Large intestine (tissue), 3 donors: ENCODE measurements around the gene SEPSECS. TPM values are rescaled to one million over a fixed set of nuclear protein-coding genes. Genes with fewer than 3 reads are reported as not detected.

Experiments
- DNase-seq, 2 donors: peaks; one replicate each; pipeline versions ENCODE4 v3.0.0 to v3.0.0-alpha.2; 2013
- H3K27ac ChIP-seq: one replicate; pipeline ENCODE4 v1.5.1; 2013; ENCODE audit warnings: low read length
- H3K27me3 ChIP-seq: 2 replicates; pipeline ENCODE4 v1.6.1; 2013; ENCODE audit warnings: low read length; ENCODE audit not compliant: control insufficient read depth, insufficient read depth
- H3K36me3 ChIP-seq: 2 replicates; pipeline ENCODE4 v1.6.1; 2013; ENCODE audit warnings: low read length; ENCODE audit not compliant: control insufficient read depth, insufficient read depth
- H3K4me1 ChIP-seq: one replicate; pipeline ENCODE4 v1.6.1; 2013; ENCODE audit warnings: low read length; ENCODE audit not compliant: control insufficient read depth, insufficient read depth
- H3K4me3 ChIP-seq: one replicate; pipeline ENCODE4 v1.5.1; 2013; ENCODE audit warnings: low read length
- H3K9me3 ChIP-seq: one replicate; pipeline ENCODE4 v1.6.1; 2013; ENCODE audit warnings: mild to moderate bottlenecking, low read depth, low read length, moderate library complexity; ENCODE audit not compliant: control insufficient read depth
- WGBS: methylation state at CpG from one replicate; pipeline ENCODE4 v1.1.5; 2013; ENCODE audit warnings: low lambda C conversion rate; ENCODE audit not compliant: insufficient coverage; 5-methylcytosine and 5-hydroxymethylcytosine counted together
- polyA plus RNA-seq: library from polyadenylated mRNA; unstranded; fragments of 120-200 nt; gene quantifications from one replicate; pipeline ENCODE4 v1.2.1, GENCODE V29; 2013

SEPSECS gene
- polyA plus RNA-seq, 1 donor: 18.6 TPM

DNA sequence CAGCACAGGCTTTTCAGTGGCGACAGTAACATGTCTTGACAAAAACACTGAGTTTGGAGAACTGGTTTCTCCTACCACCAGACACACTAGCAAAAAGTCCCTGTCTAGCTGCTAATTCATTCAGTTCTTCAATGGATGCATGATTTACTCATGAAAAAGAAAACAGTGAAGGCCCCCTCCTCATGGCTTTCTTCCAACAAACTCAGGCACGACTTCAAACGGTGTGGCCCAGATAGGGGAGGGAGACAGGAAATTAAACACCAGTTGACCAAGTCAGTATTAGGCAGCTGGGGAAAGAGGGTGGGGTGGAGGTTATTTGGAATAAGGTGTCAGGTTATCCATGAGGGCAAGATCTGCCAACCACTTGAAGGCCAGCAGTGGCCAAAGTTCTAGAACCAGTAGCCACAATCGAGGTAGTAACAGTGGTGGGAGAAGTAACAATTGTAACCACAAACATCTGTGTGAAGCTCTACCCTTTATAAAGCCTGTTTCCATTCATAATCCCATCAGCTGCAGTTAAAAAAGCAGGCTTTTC lies 60.2 kb downstream of the SEPSECS start:
- Histone ChIP-seq H3K27ac (no peak overlapping the region), H3K4me3 (no peak overlapping the region), H3K36me3 (no peaks in the 10 kb centered on the region), H3K9me3 (no peaks in the 10 kb centered on the region), H3K27me3 (no peaks in the 10 kb centered on the region), H3K4me1 (no peaks in the 10 kb centered on the region)
- WGBS: no CpG with 5 or more reads among the region's 4 CpGs
- no peak for DNase-seq

DNA sequence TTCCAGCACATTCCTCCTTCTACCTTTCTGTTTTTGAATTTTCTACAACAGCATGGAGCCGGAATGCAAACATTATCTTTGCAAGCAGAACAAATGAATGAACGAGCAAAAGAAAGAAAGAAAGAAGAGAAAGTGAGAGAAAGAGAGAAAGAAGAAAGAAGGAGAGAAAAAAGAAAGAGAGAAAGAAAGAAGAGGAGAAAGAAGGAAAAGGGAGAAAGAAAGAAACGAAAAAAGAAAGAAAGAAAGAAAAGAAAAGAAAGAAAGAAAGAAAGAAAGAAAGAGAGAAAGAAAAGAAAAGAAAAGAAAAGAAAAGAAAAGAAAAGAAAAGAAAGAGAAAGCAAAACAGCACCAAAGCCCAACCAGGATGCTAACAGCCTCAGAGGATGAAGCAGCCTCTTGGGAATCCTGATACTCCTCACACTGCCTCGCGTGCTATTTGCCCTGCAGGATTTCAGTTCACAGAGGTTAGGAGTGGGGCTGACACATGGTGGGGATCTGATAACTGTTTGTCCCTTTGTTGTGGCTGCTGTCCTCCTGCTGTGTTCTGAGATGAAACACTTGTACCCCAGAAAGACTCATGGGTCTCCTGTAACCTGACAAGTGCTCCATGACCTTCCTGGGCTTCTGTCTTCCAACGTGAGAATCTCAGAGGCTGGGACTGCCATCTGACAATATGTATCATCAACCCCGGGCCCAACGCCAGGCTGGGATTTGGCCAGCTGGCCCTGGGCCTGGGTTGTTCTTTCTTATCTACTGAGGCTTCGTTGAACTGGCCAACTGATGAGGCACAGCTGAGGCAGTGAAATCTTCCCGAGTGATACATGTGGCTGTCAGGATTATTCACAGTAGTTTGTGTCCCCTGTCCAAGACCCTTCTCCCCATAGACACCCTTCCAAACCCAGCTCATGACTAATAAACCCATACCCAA lies 61.0 kb downstream of the SEPSECS start:
- DNase-seq: no peak
- Histone ChIP-seq H3K36me3 (no peaks in the 10 kb centered on the region), H3K27me3 (no peaks in the 10 kb centered on the region), H3K27ac (no peak overlapping the region), H3K9me3 (no peaks in the 10 kb centered on the region), H3K4me3 (no peak overlapping the region), H3K4me1 (no peaks in the 10 kb centered on the region)
- 78% methylated on average over 3 of the region's 10 CpGs for WGBS

DNA sequence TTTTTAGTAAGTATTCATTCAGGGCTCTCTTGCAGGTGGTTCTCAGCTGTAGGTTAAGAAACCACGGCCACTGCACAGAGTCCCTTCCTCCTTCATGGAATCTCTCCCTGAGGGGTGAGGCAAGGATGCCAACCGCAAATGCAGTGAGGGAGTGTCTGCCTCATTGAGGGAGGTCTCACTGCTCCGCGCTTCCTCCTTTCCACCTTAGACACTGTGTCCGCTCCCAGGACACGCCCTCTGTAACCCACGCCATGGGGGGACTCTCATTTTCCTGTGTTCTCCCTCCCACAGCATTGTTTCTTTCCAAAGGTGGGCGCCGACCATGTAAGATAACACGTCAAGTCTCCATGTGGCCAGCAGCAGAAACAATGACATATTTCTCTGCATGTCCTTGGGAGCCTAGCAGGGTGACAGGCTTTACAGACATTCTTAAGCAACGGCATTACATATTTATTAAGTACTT lies 63.2 kb downstream of the SEPSECS start:
- no peaks in the 10 kb centered on the region for H3K27me3 ChIP-seq
- H3K4me1 ChIP-seq: no peaks in the 10 kb centered on the region
- no peaks in the 10 kb centered on the region for H3K36me3 ChIP-seq
- no peaks in the 10 kb centered on the region for H3K9me3 ChIP-seq
- no CpG with 5 or more reads among the region's 11 CpGs for WGBS
- no peak overlapping the region for H3K4me3 ChIP-seq
- no peak for DNase-seq
- no peak overlapping the region for H3K27ac ChIP-seq

DNA sequence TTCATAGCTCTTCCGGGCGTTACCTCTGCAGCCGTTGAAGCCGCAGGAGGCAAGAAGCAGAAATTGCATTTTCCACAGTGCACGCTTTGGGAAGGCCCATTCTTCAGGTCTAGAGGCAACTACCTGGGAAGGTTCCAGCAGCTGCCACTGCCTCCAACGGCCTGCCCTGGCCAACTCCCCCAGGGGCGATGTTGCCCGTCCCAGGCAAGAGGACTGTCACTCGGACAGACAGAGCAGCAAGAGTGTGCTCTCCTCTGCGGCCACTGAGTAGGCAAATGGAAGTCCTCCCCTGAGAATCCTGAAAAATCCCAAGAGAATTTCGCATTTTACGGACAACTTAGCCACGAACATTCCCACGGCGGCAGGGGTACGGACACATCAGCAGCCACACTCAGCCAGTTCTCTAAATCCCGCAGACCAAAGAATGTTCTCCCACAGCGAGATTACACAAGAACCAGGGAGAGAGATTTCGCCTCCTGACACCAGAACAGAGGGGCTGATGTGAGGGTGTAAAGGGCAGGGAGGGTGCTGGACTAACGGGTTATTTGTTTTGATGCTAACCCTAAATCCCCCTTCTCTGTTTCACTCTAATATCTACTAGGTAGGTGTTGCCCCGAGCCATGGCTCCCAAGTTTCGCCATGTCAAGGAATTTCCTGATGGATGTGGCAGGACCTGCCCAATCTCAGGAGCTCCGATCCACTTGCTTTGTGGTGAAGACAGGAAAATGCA lies 63.8 kb downstream of the SEPSECS start:
- DNase-seq: no peak
- H3K27ac ChIP-seq: no peak overlapping the region
- H3K27me3 ChIP-seq: no peaks in the 10 kb centered on the region
- H3K9me3 ChIP-seq: no peaks in the 10 kb centered on the region
- no CpG with 5 or more reads among the region's 23 CpGs for WGBS
- H3K36me3 ChIP-seq: no peaks in the 10 kb centered on the region
- no peaks in the 10 kb centered on the region for H3K4me1 ChIP-seq
- H3K4me3 ChIP-seq: no peak overlapping the region

DNA sequence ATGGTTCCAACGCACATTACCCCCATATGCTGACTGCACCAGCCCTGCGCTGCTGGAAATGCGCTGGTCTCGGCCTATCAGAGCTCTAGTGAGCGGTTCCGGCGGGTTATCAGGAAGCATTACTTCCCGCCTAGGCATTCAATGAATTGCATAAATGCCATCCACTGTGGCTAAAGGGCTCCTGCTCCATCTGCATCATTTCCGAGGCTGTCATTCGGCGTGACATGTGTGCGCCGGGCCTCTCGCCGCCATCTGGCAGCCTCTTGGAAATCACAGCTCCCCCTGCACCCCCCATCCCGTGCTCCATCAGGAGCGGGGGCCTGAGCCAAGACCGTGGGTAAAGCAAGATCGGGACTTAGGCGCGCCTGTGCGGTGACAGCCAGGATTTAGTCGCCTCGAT lies 64.4 kb downstream of the SEPSECS start:
- no peaks in the 10 kb centered on the region for H3K27me3 ChIP-seq
- no peak for DNase-seq
- no peak overlapping the region for H3K4me3 ChIP-seq
- no peak overlapping the region for H3K27ac ChIP-seq
- WGBS: no CpG with 5 or more reads among the region's 24 CpGs
- no peaks in the 10 kb centered on the region for H3K4me1 ChIP-seq
- H3K9me3 ChIP-seq: no peaks in the 10 kb centered on the region
- no peaks in the 10 kb centered on the region for H3K36me3 ChIP-seq

DNA sequence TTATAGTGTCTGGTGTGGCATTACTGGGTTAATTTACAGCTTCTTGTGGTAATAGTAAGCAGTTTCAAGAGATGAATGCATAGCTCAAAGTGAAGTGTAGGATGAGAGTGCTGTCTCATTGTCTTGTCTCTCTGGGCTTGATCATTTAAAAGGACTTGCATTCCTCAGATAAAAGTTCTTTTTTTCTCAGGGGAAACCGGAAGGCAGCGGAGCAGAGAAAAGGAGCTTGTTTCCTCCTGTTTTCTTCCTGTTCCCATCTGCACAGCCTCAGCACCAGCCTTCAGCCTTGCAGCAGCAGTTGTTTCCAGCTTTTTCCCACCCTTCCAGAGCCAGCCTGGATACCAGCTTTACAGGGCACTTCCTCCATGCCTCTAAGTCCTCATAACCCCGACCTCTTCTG lies 68.1 kb downstream of the SEPSECS start:
- no CpG with 5 or more reads among the region's 3 CpGs for WGBS
- Histone ChIP-seq H3K4me3 (no peak overlapping the region), H3K9me3 (no peaks in the 10 kb centered on the region), H3K4me1 (peaks cover 7% of the 10 kb centered on the region), H3K27ac (no peak overlapping the region), H3K36me3 (no peaks in the 10 kb centered on the region), H3K27me3 (peaks cover 22% of the 10 kb centered on the region)
- no peak for DNase-seq

DNA sequence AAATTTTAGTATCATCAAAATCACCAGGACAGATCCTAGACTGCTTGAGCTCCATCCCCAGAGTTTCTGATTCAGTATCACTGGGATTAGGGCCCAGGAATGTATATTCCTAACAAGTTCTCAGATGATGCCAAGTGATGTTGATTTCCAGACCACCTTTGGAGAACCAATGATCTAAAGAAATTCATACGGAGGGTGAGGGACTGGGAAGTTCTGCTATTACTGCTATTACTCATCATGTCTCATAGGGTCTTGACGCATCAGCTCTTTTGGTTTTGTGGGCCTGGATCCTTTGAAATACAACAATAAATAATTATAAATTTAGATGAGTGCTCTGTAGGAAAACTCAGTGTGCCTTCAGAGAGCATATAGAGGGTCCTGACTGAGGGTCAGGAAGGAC lies 69.7 kb downstream of the SEPSECS start:
- no CpG with 5 or more reads among the region's 2 CpGs for WGBS
- no peak overlapping the region for H3K27ac ChIP-seq
- H3K4me3 ChIP-seq: no peak overlapping the region
- H3K9me3 ChIP-seq: no peaks in the 10 kb centered on the region
- no peak for DNase-seq
- H3K4me1 ChIP-seq: peaks cover 7% of the 10 kb centered on the region
- no peaks in the 10 kb centered on the region for H3K36me3 ChIP-seq
- H3K27me3 ChIP-seq: peaks cover 22% of the 10 kb centered on the region

DNA sequence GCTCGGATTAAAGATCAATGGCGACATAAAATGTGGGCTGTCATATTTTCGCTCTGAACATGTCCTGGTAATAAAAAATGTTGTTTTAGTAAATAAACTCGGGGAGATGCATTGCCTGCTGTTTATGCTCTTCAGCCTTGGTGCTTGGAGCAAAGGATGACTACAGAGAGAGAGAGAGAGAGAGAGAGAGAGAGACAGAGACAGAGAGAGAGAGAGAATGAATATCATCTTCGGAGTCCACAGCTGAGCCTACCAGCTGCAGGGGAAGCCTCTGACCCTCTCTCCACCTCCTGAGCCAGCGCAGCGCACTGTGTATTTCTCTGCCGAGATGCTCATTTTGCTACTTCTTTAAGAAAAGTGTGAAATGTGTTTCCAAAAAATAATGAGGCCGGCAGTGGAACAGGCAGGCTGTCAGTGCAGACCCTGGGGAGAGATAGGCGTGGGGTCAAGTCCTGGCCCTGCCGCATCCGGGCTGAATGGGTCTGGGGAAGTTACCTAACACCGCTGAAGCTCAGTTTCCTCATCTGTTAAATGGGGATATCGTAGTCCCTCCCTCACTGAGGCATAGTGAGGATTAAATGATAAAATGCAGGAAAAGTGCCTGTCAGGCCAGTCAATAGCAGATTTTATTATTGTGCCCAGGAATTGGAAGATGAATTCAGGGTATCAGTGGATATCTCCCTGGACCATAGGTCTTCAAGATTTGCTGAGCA lies 71.0 kb downstream of the SEPSECS start:
- Histone ChIP-seq H3K4me1 (peaks cover 7% of the 10 kb centered on the region), H3K27me3 (peaks cover 22% of the 10 kb centered on the region), H3K27ac (no peak overlapping the region), H3K4me3 (no peak overlapping the region), H3K9me3 (no peaks in the 10 kb centered on the region), H3K36me3 (no peaks in the 10 kb centered on the region)
- DNase-seq: no peak
- no CpG with 5 or more reads among the region's 14 CpGs for WGBS

DNA sequence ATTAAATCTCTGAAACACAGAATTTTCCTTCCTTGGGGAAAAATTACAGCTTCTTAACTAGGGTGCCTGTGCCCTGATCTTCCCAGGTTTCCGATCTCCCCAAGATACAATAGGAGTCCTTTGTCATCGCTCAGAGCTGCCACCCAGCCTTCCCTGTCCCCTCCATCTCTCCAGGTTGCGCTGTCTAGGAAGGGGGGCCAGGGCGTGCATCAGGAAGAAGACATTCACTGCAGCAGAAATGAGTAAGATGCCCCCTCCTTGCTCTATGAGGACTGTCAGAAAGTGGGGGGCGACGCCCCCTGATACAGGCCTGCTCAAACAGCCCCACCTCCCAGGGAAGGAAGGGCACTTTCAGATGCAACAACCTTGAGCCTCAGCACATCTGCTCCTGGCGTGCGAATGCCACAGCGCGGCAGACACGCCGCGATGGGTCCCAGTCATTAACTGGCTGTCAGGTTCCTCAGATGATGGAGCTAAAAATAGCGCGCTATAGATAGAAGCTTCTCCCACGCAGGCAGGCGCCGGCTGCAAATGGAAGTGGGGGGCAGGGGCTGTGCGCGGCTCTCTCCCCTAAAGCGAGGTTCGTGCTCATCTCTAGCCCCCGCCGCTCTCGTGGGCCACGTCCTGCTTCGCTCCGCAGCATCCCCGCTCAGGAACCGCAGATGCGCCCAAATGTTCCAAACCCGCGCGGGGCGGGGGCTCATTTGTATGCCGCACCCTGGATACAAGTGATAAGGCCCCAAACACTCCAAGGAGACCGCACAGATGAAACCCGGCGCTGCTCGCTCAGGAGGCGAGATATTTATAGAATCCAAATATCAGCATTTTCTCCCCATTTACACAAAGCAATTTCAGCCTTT lies 71.9 kb downstream of the SEPSECS start:
- no peaks in the 10 kb centered on the region for H3K9me3 ChIP-seq
- no peak overlapping the region for H3K27ac ChIP-seq
- H3K4me3 ChIP-seq: peak overlapping the region; percentile 15
- H3K4me1 ChIP-seq: peaks cover 7% of the 10 kb centered on the region
- peak in 1 of 2 donors; percentile 26 for DNase-seq
- no peaks in the 10 kb centered on the region for H3K36me3 ChIP-seq
- WGBS: no CpG with 5 or more reads among the region's 41 CpGs
- H3K27me3 ChIP-seq: peaks cover 22% of the 10 kb centered on the region
